HepG2 (cell line): ENCODE data around the gene PRR23B. TPM values are rescaled to one million over a fixed set of nuclear protein-coding genes. Genes with fewer than 3 reads are reported as not detected.

ENCODE experiments used
- ATAC-seq: fragments of 200-7000 bp; cut with Tn5 transposase; 3 replicates; pipeline ENCODE4 v1.9.1; 2020; ENCODE audit warnings: mild to moderate bottlenecking, moderate library complexity
- BruUV-seq: library from RNA; stranded (reverse); fragments of 400-500 nt; replicated peaks from 2 replicates; lab custom pipeline; 2021; lab: Mats Ljungman, UMichigan
- CTCF ChIA-PET: fragments of 300-600 bp; formaldehyde crosslinking; extraction: SDS; loops from one replicate; lab custom pipeline; 2021; ENCODE audit warnings: low total read pairs, inconsistent platforms, low intra/inter-chr PET ratio; lab: Yijun Ruan, JAX
- POLR2A ChIA-PET: fragments of 350-600 bp; sonication (Branson Sonifier 250); formaldehyde crosslinking; loops from one replicate; lab custom pipeline; 2020; ENCODE audit warnings: antibody characterized with exemption, inconsistent platforms; lab: Yijun Ruan, JAX
- DNase-seq: peaks from one replicate; pipeline ENCODE4 v3.0.0-alpha.2; 2015; ENCODE audit warnings: low spot score
- FAIRE-seq: peaks from 3 replicates; lab custom pipeline; 2011; peaks lifted over from hg19 to GRCh38; lab: Jason Lieb, UNC
- H2AFZ ChIP-seq: one replicate; pipeline ENCODE4 v1.6.1; 2011; ENCODE audit warnings: low read length, inconsistent platforms
- H3K27ac ChIP-seq: fragments of 300-600 bp; 3 replicates; pipeline ENCODE4 v1.8.0; 2011; ENCODE audit warnings: mixed run types, mild to moderate bottlenecking, mixed read lengths, low read length, inconsistent platforms; ENCODE audit not compliant: insufficient read depth; ENCODE audit errors: extremely low read length
- H3K27me3 ChIP-seq, 2 experiments: fragments of 200-600 bp in 1 of 2; 2 replicates in 1 of 2; 3 replicates in 1 of 2; pipeline versions ENCODE4 v1.6.0 to v1.8.0; 2011; ENCODE audit warnings: low read length in 2 of 2, mild to moderate bottlenecking in 2 of 2, moderate library complexity in 2 of 2, inconsistent platforms in 1 of 2; ENCODE audit not compliant: insufficient read depth in 2 of 2, control insufficient read depth in 1 of 2
- H3K36me3 ChIP-seq, 2 experiments: fragments of 200-600 bp in 1 of 2; replicated peaks in 1 of 2; 2 replicates in 1 of 2; 3 replicates in 1 of 2; pipeline versions ENCODE4 v1.5.1 to v1.8.0; 2011; ENCODE audit warnings: low read length in 2 of 2, inconsistent platforms in 1 of 2; ENCODE audit not compliant: insufficient read depth in 2 of 2, control insufficient read depth in 1 of 2
- H3K4me1 ChIP-seq: 2 replicates; pipeline ENCODE4 v1.5.1; 2012; ENCODE audit warnings: low read length, inconsistent platforms; ENCODE audit not compliant: insufficient read depth
- H3K4me2 ChIP-seq: 2 replicates; pipeline ENCODE4 v1.6.0; 2011; ENCODE audit warnings: low read depth, low read length, inconsistent platforms
- H3K4me3 ChIP-seq, 3 experiments: fragments of 200-600 bp in 1 of 3; sonication (generic), shearing (Covaris generic) in 1 of 3; replicated peaks in 1 of 3; 2 replicates each; pipeline ENCODE4 v1.5.1; 2011 to 2016; ENCODE audit warnings: low read length in 3 of 3, inconsistent platforms in 2 of 3, low read depth in 2 of 3, mild to moderate bottlenecking in 2 of 3, control low read depth in 1 of 3, mixed read lengths in 1 of 3; ENCODE audit not compliant: insufficient read depth in 1 of 3
- H3K79me2 ChIP-seq: one replicate; pipeline ENCODE4 v1.6.1; 2011; ENCODE audit warnings: low read length, inconsistent platforms; ENCODE audit not compliant: insufficient read depth
- H3K9ac ChIP-seq: 2 replicates; pipeline ENCODE4 v1.6.0; 2011; ENCODE audit warnings: mild to moderate bottlenecking, low read depth, low read length, inconsistent platforms; ENCODE audit not compliant: insufficient read depth
- H3K9me3 ChIP-seq: 2 replicates; pipeline ENCODE4 v1.5.1; 2012; ENCODE audit warnings: mild to moderate bottlenecking, low read length
- H4K20me1 ChIP-seq: 2 replicates; pipeline ENCODE4 v1.6.0; 2011; ENCODE audit warnings: inconsistent platforms, mild to moderate bottlenecking, low read length, moderate library complexity; ENCODE audit not compliant: insufficient read depth
- LCORL ChIP-seq, 2 experiments: fragments of 450-650 bp in 1 of 2; sonication (generic) in 1 of 2; formaldehyde crosslinking in 1 of 2; IDR thresholded peaks; 2 replicates each; pipeline versions ENCODE4 v1.5.0 to v1.6.1; 2017 to 2020; ENCODE audit warnings: antibody characterized with exemption in 1 of 2, missing genetic modification reagents in 1 of 2
- MAFF ChIP-seq: IDR thresholded peaks from 2 replicates; pipeline ENCODE4 v1.6.1; 2011; ENCODE audit warnings: low read depth, low read length, improper control_type of control experiment
- MAFK ChIP-seq, 2 experiments: IDR thresholded peaks in 1 of 2; conservative IDR thresholded peaks in 1 of 2; 2 replicates each; pipeline ENCODE4 v1.6.1; 2011; ENCODE audit warnings: improper control_type of control experiment in 2 of 2, low read length in 2 of 2
- NFE2L2 ChIP-seq: fragments of 150-350 bp; IDR thresholded peaks from 2 replicates; pipeline ENCODE4 v1.6.1; 2014; ENCODE audit warnings: low read length
- PLRG1 ChIP-seq: fragments of 450-650 bp; conservative IDR thresholded peaks from 2 replicates; pipeline ENCODE4 v1.6.1; 2016
- SAFB2 ChIP-seq: sonication (generic); formaldehyde crosslinking; IDR thresholded peaks from 2 replicates; pipeline ENCODE4 v1.5.1; 2020; ENCODE audit warnings: missing genetic modification reagents, low read depth, mild to moderate bottlenecking, borderline replicate concordance
- TEAD2 ChIP-seq: sonication (generic); formaldehyde crosslinking; IDR thresholded peaks from 2 replicates; pipeline ENCODE4 v1.9.0; 2021; ENCODE audit warnings: missing genetic modification reagents
- WGBS: methylation state at CpG from one replicate; pipeline ENCODE4 v1.1.6; 2017; ENCODE audit warnings: low lambda C conversion rate; 5-methylcytosine and 5-hydroxymethylcytosine counted together
- in situ Hi-C: cut with HindIII; loops from 2 replicates; pipeline ENCODE4 v1.10.0; 2017; ENCODE audit warnings: low pct_unique_long_range_greater_than_20kb; ENCODE audit not compliant: extremely low pct_ligation_motif_present
- intact Hi-C: fragments of 100-400 bp; cut with micrococcal nuclease; formaldehyde crosslinking; loops from one replicate; pipeline ENCODE4 v1.10.0; 2022; ENCODE audit not compliant: unreplicated experiment
- polyA plus RNA-seq, 8 experiments: library from polyadenylated mRNA; depleted of rRNA in 3 of 8; stranded (reverse) in 7 of 8; unstranded in 1 of 8; fragments of >200 nt; fragmentation: Illumina TruSeq in 4 of 8; extraction: Trizol in 4 of 8; gene quantifications; 2 replicates each; pipeline versions ENCODE4 v1.2.1 to v1.2.3, GENCODE V29; 2011 to 2016; ENCODE audit warnings: low read depth in 4 of 8, missing spikeins in 1 of 8, mixed read lengths in 1 of 8; ENCODE audit not compliant: insufficient read depth in 1 of 8
- total RNA-seq, 5 experiments: library from RNA; depleted of rRNA; stranded (reverse); fragments of >200 nt; fragmentation: Illumina TruSeq; extraction: Trizol; gene quantifications; 2 replicates each; pipeline ENCODE4 v1.2.3, GENCODE V29; 2016; ENCODE audit warnings: low read depth in 1 of 5
- TF ChIP-seq, protein P1 (sequence below), 2 experiments: IDR thresholded peaks; 2 replicates each; pipeline ENCODE4 v1.6.1; 2011 to 2012; ENCODE audit warnings: low read length in 2 of 2, borderline replicate concordance in 1 of 2, low read depth in 1 of 2, mild to moderate bottlenecking in 1 of 2, moderate library complexity in 1 of 2
- TF ChIP-seq, protein P2 (sequence below): sonication (generic); formaldehyde crosslinking; IDR thresholded peaks from 2 replicates; pipeline ENCODE4 v1.8.0; 2022; ENCODE audit warnings: missing genetic modification reagents, mild to moderate bottlenecking, moderate library complexity, borderline replicate concordance
- TF ChIP-seq, protein P3 (sequence below): sonication (generic); formaldehyde crosslinking; IDR thresholded peaks from 2 replicates; pipeline ENCODE4 v1.8.1; 2023; ENCODE audit warnings: mild to moderate bottlenecking, inconsistent platforms, moderate library complexity, missing genetic modification reagents, borderline replicate concordance

The PRR23B gene
- total and polyA plus RNA-seq, 2 of the 13 experiments (the other 11 are each of a cell fraction or from before 2014, with no cell fraction given): not detected

DNA sequence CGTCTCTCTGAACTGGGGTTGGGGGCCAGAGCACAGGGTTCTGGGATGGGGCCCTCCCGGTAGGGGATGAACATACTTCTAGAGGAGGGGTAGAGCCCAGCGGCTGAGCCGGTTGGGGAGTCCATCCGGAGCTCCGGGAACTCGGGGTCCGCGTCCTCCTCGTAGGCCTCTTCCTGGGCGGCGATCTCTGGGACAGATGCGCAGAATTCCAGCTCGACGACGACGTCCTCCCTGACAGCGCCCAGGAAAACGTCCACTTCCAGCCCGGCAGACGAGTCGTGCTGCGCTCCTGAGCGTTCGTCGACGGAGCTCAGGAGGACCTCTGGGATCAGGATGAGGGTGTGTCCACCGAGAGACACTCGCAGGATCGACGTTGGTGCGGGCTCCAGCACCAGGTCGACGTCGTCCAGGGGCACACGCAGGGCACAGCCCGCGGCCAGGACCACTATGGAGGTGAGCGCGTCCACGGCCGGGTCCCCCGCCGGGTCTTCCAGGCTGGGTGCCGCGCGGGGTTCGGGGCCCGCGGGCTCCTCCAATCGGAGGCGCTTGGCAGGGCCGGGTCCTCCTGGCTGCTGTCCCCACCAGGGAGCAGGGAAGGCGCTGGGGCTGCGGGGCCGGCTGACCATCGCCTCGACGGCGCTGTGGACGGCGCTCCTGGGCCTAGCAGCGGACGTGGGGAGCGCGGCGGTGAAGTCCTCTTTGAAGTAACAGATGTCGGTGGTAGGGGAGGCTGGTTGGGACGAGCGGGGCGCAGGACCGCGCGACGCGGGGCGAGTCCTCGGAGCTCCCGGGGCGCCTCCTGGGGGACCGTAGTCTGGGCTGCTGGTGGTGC is 474 bp downstream of the PRR23B start (continued):
- TF ChIP-seq, protein P1, sequence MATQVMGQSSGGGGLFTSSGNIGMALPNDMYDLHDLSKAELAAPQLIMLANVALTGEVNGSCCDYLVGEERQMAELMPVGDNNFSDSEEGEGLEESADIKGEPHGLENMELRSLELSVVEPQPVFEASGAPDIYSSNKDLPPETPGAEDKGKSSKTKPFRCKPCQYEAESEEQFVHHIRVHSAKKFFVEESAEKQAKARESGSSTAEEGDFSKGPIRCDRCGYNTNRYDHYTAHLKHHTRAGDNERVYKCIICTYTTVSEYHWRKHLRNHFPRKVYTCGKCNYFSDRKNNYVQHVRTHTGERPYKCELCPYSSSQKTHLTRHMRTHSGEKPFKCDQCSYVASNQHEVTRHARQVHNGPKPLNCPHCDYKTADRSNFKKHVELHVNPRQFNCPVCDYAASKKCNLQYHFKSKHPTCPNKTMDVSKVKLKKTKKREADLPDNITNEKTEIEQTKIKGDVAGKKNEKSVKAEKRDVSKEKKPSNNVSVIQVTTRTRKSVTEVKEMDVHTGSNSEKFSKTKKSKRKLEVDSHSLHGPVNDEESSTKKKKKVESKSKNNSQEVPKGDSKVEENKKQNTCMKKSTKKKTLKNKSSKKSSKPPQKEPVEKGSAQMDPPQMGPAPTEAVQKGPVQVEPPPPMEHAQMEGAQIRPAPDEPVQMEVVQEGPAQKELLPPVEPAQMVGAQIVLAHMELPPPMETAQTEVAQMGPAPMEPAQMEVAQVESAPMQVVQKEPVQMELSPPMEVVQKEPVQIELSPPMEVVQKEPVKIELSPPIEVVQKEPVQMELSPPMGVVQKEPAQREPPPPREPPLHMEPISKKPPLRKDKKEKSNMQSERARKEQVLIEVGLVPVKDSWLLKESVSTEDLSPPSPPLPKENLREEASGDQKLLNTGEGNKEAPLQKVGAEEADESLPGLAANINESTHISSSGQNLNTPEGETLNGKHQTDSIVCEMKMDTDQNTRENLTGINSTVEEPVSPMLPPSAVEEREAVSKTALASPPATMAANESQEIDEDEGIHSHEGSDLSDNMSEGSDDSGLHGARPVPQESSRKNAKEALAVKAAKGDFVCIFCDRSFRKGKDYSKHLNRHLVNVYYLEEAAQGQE (IDR thresholded peaks at IDR 0.05; ENCODE audit: borderline replicate concordance in 1 of 2, low read depth in 1 of 2, low read length in 2 of 2): no peak
- no peak for TF ChIP-seq SAFB2 (CRISPR knock-in tag)
- TF ChIP-seq PLRG1: no peak
- TF ChIP-seq, all 625 proteins: peak for 0

DNA sequence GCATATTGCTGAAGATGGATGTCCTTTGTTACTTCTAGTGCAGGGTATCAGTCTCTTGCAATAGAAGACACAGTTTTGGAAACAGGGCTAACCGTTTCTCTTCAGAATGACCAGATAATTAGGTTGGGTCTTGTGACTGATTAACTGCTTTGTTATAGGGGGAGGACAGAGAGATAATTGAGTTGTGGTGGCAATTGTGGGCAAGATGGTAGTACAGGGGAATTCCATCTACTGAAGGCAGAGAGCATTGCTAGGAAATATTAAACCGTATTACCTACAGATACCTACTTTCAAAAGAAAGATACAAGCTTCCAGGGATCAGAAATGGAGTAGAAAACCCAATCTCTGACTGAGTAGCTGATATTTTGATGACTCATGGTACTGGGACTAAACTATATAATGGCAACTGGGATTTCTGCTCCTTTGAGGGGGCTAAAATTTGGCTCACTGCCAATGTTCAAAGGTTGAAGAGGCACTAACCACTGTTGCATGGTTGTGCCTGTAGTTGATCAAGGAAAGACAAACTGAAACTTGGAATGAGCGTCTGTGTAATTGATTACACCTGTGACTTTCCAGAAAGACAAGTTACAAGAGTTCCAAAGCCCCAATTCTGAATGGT is 4.2 kb downstream of the PRR23B start:
- ChIA-PET CTCF (no interaction called here), POLR2A (no interaction called here)
- FAIRE-seq (no peak), ATAC-seq (no peak), DNase-seq (peak; percentile 13)
- Histone ChIP-seq H2AFZ (no peak overlapping the region), H3K4me1 (no peaks in the 10 kb centered on the region), H3K9me3 (no peaks in the 10 kb centered on the region), H3K4me2 (no peak overlapping the region), H3K27me3 (no peaks in the 10 kb centered on the region), H3K4me3 (no peak overlapping the region), H3K27ac (no peak overlapping the region), H3K79me2 (no peaks in the 10 kb centered on the region), H3K36me3 (no peaks in the 10 kb centered on the region), H4K20me1 (no peaks in the 10 kb centered on the region), H3K9ac (no peak overlapping the region)
- no TSS peak for BruUV-seq
- 8% methylated on average over 3 of the region's 3 CpGs for WGBS
- in situ Hi-C loops (no loop called here), intact Hi-C loops (no loop called here)
- TF ChIP-seq, protein P2, sequence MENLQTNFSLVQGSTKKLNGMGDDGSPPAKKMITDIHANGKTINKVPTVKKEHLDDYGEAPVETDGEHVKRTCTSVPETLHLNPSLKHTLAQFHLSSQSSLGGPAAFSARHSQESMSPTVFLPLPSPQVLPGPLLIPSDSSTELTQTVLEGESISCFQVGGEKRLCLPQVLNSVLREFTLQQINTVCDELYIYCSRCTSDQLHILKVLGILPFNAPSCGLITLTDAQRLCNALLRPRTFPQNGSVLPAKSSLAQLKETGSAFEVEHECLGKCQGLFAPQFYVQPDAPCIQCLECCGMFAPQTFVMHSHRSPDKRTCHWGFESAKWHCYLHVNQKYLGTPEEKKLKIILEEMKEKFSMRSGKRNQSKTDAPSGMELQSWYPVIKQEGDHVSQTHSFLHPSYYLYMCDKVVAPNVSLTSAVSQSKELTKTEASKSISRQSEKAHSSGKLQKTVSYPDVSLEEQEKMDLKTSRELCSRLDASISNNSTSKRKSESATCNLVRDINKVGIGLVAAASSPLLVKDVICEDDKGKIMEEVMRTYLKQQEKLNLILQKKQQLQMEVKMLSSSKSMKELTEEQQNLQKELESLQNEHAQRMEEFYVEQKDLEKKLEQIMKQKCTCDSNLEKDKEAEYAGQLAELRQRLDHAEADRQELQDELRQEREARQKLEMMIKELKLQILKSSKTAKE: no peak
- TF ChIP-seq MAFF: 0 out of 2 replicates have a peak, but pooled peaks have one; percentile 31
- TF ChIP-seq, protein P3, sequence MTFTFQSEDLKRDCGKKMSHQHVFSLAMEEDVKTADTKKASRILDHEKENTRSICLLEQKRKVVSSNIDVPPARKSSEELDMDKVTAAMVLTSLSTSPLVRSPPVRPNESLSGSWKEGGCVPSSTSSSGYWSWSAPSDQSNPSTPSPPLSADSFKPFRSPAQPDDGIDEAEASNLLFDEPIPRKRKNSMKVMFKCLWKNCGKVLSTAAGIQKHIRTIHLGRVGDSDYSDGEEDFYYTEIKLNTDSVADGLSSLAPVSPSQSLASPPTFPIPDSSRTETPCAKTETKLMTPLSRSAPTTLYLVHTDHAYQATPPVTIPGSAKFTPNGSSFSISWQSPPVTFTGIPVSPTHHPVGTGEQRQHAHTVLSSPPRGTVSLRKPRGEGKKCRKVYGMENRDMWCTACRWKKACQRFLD: no peak
- peak; percentile 24 to 37; a peak in 2 of 4 replicates for TF ChIP-seq MAFK (conservative IDR thresholded peaks at IDR 0.05 in 1 of 2, IDR thresholded peaks at IDR 0.05 in 1 of 2; ENCODE audit: low read length in 2 of 2)
- TF ChIP-seq LCORL (IDR thresholded peaks at IDR 0.05): peak; percentile 60; the same call in 1 of the 2 replicates
- TF ChIP-seq LCORL (CRISPR knock-in tag; IDR thresholded peaks at IDR 0.05): no peak
- peak; percentile 69 for TF ChIP-seq NFE2L2
- TF ChIP-seq TEAD2: no peak
